ENCODE data around the gene MUC21.
"Not testable (repeated sequence)": the region's sequence is repeated elsewhere in the genome, so short reads cannot be mapped to it uniquely, and the experiment has no call there.

MUC21 gene

DNA sequence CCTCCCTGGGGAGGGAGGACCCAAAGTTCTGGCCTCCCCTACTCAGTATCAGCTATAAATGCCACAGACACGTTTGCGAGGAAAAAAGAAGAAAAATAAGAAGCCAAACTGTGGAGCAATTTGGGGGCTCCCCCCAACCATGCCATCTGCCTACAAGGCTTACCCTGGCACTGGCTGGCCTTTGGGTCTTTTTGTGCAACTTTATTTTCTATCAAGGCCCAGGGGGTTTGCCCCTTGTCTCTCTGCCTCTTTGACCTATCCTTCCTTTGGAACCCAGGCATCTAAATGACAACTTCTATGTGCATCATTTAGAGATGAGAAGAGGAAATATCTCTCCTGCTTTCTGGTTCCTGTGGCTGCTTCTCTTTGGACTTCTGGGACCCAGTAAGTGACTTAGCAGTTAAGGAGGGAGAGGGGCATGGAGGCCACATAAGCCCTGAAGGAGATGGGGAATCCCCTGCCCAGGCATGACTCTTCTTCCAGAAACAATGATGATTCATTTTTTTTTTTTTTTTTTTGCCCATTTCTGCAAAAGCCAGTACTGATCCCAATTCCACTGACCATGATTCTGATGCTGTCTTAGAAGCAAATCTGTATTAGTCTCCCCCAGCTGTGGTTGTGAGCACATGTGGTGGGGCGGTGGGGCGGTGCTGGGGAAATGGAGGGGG lies 27.0 kb downstream of the MUC21 start, which contains the start of gene MUC22:
Gene MUC22, plus strand, starts transcription at position 82 of the 668 bp plus-strand sequence. Its CDS starts 233 bp downstream, at position 315.
- no peak for DNase-seq

DNA sequence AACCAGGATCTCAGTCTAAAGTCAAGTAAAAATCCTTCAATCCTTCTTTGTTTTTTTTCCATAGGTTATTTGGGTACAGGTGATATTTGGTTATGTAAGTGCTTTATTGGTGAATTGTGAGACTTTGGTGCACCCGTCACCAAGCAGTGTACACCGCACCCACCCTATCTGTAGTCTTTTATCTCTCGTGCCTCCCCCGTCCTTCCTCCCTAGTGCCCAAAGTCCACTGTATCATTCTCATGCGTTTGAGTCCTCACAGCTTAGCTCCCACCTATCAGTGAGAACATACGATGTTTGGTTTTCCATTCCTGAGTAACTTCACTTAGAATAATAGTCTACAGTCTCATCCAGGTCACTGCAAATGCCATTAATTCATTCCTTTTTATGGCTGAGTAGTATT lies 27.6 kb downstream of the MUC21 start:
- DNase-seq = no peak

DNA sequence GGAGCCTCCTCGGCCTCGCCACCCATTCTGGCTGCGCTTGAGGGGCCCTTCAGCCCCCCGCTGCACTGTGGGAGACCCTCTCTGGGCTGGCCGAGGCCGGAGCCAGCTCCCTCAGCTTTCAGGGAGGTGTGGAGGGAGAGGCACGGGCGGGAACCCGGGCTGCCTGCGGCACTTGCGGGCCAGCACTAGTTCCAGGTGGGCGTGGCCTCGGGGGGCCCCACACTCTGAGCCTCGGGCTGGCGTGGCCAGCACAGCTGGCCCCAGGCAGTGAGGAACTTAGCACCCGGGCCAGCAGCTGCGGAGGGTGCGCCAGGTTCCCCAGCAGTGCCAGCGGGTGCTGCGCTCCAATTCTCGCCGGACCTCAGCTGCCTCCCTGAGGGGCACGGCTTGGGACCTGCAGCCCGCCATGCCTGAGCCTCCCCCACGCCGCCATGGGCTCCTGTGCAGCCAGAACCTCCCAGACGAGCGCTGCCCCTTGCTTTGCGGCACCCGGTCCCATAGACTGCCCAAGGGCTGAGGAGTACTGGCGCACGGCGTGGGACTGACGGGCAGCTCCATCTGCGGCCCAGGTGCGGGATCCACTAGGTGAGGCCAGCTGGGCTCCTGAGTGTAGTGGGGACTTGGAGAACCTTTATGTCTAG lies 33.3 kb downstream of the MUC21 start:
- DNase-seq = no peak

DNA sequence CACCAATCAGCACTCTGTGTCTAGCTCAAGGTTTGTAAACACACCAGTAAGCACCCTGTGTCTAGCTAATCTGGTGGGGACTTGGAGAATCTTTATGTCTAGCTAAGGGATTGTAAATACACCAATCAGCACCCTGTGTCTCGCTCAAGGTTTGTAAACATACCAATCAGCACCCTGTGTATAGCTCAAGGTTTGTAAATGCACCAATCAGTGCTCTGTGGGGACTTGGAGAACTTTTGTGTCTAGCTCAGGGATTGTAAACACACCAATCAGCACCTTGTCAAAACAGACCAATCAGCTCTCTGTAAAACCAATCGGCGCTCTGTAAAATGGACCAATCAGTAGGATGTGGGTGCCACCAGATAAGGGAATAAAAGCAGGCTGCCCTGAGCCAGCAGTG lies 33.9 kb downstream of the MUC21 start:
- DNase-seq = not testable (repeated sequence)

DNA sequence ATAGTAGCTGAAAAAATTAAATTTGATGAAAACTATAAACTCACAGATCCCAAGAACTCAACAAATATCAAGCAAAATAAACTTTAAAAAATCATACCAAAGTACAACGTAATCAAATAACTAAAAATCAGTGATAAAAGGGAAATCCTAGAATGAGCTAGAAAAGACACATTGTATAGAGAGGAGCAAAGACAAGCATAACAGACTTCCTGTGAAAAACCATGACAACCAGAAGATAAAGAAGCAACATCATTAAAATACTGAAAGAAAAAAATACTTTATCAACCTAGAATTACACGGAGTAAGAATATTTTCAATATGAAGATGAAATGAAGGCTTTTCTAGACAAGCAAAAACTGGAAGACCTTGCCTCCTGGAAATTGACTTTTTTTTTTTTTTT lies 36.5 kb downstream of the MUC21 start:
- DNase-seq = no peak

DNA sequence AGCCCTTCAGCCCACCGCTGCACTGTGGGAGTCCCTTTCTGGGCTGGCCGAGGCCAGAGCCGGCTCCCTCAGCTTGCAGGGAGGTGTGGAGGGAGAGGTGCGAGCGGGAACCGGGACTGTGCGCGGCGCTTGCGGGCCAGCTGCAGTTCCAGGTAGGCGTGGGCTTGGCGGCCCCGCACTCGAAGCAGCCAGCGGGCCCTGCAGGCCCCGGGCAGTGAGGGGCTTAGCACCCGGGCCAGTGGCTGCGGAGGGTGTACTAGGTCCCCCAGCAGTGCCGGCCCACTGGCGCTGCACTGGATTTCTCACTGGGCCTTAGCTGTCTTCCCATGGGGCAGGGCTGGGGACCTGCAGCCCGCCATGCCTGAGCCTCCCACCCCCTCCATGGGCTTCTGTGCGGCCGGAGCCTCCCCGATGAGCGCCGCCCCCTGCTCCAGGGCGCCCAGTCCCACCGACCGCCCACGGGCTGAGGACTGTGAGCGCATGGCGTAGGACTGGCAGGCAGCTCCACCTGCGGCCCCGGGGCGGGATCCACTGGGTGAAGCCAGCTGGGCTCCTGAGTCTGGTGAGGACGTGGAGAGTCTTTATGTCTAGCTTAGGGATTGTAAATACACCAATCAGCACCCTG lies 37.2 kb downstream of the MUC21 start:
- not testable (repeated sequence) for DNase-seq

DNA sequence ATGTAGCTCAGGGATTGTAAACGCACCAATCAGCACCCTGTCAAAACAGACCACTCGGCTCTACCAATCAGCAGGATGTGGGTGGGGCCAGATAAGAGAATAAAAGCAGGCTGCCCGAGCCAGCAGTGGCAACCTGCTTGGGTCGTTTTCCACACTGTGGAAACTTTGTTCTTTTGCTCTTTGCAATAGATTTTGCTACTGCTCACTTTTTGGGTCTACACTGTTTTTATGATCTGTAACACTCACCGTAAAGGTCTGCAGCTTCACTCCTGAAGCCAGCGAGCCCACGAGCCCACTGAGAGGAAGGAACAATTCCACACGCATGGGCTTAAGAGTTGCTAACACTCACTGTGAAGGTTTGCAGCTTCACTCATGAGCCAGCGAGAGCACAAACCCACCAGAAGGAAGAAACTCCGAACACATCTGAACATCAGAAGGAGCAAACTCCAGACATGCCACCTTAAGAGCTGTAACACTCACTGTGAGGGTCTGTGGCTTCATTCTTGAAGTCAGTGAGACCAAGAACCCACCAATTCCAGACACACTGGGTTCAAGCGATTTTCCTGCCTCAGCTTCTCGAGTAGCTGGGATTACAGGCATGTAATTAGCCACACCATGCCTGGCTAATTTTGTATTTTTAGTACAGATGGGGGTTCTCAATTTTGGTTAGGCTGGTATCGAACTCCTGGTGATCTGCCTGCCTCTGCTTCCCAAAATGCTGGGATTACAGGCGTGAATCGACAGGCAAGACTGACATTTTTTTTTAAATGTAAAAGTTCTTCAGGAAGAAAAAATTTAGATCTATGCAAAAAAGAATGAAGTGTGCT lies 38.4 kb downstream of the MUC21 start:
- not testable (repeated sequence) for DNase-seq

DNA sequence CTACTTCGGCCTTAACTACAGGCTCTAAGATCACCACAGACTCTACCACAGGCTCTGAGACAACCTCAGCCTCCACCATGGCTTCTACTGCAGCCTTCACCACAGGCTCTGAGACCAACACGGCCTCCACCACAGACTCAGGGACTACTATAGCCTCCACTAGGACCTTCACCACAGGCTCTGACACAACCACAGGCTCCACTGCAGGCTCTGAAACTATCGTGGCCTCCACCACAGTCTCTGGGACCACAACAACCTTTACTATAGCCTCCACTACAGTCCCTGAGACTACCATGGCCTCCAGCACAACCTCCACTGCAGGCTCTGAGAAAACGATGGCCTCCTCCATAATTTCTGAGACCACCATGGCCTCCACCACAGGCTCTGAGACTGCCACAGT lies 42.1 kb downstream of the MUC21 start:
- DNase-seq = no peak

DNA sequence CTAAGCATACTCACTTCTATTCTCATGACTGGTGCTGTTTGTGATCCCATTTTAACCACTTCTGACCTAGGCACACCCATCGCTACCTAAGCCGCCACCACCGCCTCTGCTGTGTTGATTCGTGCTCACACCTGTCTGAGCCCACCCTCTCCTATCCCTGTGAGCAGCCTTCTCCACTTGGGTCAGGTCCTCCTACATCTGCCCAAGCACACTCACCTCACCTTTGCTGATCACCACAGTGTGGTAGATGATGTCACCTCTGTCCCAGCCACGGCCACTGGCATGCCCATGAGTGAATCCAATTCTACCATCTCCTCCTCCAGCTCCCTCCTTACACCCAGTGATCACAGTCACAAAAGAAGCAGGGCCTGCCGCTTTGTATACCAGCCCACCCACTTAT lies 47.6 kb downstream of the MUC21 start:
- DNase-seq = no peak

DNA sequence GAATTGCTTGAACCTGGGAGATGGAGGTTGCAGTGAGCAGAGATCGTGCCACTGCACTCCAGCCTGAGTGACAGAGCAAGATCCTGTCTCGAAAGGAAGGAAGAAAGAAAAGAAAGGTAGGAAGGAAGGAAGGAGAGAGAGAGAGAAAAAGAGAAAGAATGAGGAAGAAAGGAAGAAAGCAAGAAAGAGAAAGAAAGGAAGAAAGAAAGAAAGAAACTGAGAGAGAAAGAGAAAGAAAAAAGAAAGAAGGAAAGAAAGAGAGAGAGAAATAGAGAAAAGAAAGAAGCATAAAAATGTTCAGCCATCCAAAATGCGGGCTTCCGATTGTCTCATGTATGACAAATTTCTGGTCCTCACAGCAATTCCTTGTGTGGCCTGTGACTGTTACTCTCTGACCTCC lies 49.6 kb downstream of the MUC21 start:
- DNase-seq = no peak

DNA sequence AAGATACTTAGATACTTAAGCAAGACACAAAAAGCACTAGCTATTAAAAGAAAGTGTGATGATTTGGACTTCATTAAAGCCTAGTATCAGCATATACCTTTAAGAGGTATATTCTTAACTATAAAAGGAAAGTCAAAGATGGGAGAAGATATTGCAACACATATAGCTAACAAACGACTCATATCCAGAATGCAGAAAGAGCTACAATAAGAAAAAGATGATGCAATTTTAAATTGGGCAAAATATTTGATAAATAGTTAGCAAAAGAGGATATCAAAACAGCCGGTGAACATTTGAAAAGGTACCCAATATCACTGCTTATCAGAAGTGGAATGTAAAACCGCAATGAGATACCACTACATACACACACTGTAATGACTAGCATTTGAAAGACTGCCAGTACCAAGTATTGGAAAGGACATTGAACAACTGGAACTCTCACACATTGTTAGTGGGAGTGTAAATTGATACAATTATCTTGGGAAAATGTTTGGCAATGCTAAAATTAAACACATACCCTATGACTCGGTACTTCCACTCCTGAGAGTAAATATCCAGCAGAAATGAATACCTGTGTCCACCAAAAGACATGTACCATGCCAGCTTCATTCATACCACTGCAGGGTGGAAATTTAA lies 52.5 kb downstream of the MUC21 start:
- no peak for DNase-seq

DNA sequence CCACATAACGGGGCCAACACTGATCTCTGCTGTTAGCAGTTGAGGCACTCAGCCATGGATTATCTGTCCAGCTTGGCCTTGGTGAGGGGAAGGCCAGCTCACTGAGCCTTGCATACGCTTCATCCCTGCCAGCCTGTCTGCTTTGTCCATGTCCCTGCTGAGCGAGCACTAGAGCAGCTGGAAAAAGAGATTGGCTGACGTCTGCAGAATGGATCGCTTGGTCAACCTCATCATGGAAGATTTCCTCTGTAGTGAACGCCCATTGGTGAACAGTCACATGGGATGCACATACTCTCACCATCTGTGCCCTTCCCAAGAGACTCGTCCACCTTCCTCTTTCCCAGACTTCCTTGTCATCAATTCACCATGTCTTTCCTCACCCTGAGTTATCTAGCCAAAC lies 53.7 kb downstream of the MUC21 start:
- DNase-seq = no peak

DNA sequence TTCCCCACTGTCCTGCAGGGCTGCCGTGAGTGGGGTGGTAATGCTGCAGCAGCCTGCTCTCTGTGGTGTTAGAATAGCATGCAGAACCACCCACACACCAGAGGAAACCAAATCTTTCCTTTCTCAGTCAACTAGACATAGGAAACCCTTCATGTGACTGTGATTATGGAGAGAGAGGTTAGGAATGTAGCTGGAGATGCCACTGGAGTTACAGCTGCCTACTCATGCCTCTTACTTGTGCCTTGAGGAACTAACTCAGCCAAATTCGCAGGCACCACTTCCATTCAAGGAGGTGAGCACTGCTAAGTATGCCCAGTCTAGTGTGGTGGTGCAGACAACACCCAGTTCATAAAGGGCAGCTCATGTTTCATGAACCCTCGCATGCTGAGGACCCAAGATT lies 54.2 kb downstream of the MUC21 start:
- no peak for DNase-seq

DNA sequence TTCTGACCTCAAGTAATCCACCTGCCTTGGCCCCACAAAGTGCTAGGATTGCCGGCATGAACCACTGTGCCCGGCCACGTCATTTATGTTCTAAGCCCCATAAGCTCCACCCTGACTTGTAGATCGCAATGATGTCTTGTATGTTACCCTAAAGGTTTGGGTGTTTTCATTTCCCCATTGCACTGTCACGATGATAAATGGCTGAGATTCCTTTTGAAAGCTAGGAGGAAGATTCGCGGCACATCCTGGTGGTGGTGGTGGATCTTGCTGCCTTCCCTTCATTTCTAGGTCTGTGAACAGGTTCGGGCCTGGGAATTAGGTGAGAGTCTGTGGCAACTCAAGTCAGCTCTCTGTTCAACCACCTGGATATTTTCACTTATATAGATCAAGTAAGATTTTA lies 55.0 kb downstream of the MUC21 start:
- DNase-seq = no peak
